ENCODE measurements around the gene LUZP2.

LUZP2 gene

GRCh38 chr11:24496736-24497725 is at the start of gene LUZP2:
TSS of gene LUZP2 (plus strand) at chr11:24497053.
- TF ChIP-seq CTCF (IDR thresholded peaks at IDR 0.05; ENCODE audit: insufficient read depth, low read length, poor library complexity, severe bottlenecking) (no peak), EZH2phosphoT487 (conservative IDR thresholded peaks at IDR 0.05; ENCODE audit: low read length) (no peak)
- Histone ChIP-seq H3K9ac (ENCODE audit: low read length) (no peak within 1 kb of the TSS), H3F3A (ENCODE audit: insufficient read depth) (no peaks in the 10 kb centered on the region), H3K36me3 (ENCODE audit: low read length) (no peaks in the 10 kb centered on the region), H3K4me2 (ENCODE audit: low read depth, low read length, poor library complexity, severe bottlenecking) (no peak within 1 kb of the TSS), H3K4me3 (ENCODE audit: insufficient read depth, low read length, poor library complexity, severe bottlenecking) (no peak within 1 kb of the TSS), H3K9me3 (ENCODE audit: insufficient read depth, low read length) (no peaks in the 10 kb centered on the region), H3K9me2 (replicated peaks; ENCODE audit: insufficient read depth, low read length) (no peaks in the 10 kb centered on the region), H3K27ac (ENCODE audit: low read depth, low read length) (no peak within 1 kb of the TSS), H3K79me2 (ENCODE audit: insufficient read depth, low read length) (no peaks in the 10 kb centered on the region), H2AFZ (ENCODE audit: low read depth, low read length, severe bottlenecking) (no peak within 1 kb of the TSS), H4K20me1 (ENCODE audit: low read depth, low read length) (no peaks in the 10 kb centered on the region), H3K27me3 (ENCODE audit: low read length) (no peaks in the 10 kb centered on the region)

- Histone ChIP-seq H3K27me3 (ENCODE audit: low read length) (no peaks in the 10 kb centered on the region), H3K9me2 (replicated peaks; ENCODE audit: insufficient read depth, low read length) (no peaks in the 10 kb centered on the region), H3F3A (ENCODE audit: insufficient read depth) (no peaks in the 10 kb centered on the region), H3K4me2 (ENCODE audit: low read depth, low read length, poor library complexity, severe bottlenecking) (no peak overlapping the region), H3K79me2 (ENCODE audit: insufficient read depth, low read length) (no peaks in the 10 kb centered on the region), H3K36me3 (ENCODE audit: low read length) (0 out of 2 replicates have a peak, but pooled peaks cover 4% of the 10 kb centered on the region), H3K27ac (ENCODE audit: low read depth, low read length) (no peak overlapping the region), H4K20me1 (ENCODE audit: low read depth, low read length) (no peaks in the 10 kb centered on the region), H2AFZ (ENCODE audit: low read depth, low read length, severe bottlenecking) (no peak overlapping the region), H3K9me3 (ENCODE audit: insufficient read depth, low read length) (no peaks in the 10 kb centered on the region), H3K4me3 (ENCODE audit: insufficient read depth, low read length, poor library complexity, severe bottlenecking) (no peak overlapping the region), H3K9ac (ENCODE audit: low read length) (no peak overlapping the region)
- TF ChIP-seq CTCF (IDR thresholded peaks at IDR 0.05; ENCODE audit: insufficient read depth, low read length, poor library complexity, severe bottlenecking) (no peak), EZH2phosphoT487 (conservative IDR thresholded peaks at IDR 0.05; ENCODE audit: low read length) (no peak)
Observed at GRCh38 chr11:24453129-24453718, 43.6 kb upstream of the LUZP2 start.

- Histone ChIP-seq H3K27ac (ENCODE audit: low read depth, low read length) (no peak overlapping the region), H3K27me3 (ENCODE audit: low read length) (no peaks in the 10 kb centered on the region), H4K20me1 (ENCODE audit: low read depth, low read length) (no peaks in the 10 kb centered on the region), H3K9ac (ENCODE audit: low read length) (no peak overlapping the region), H3K4me3 (ENCODE audit: insufficient read depth, low read length, poor library complexity, severe bottlenecking) (no peak overlapping the region), H3K79me2 (ENCODE audit: insufficient read depth, low read length) (no peaks in the 10 kb centered on the region), H3K9me3 (ENCODE audit: insufficient read depth, low read length) (no peaks in the 10 kb centered on the region), H3K4me2 (ENCODE audit: low read depth, low read length, poor library complexity, severe bottlenecking) (no peak overlapping the region), H2AFZ (ENCODE audit: low read depth, low read length, severe bottlenecking) (no peak overlapping the region), H3K36me3 (ENCODE audit: low read length) (0 out of 2 replicates have a peak, but pooled peaks cover 4% of the 10 kb centered on the region), H3F3A (ENCODE audit: insufficient read depth) (no peaks in the 10 kb centered on the region), H3K9me2 (replicated peaks; ENCODE audit: insufficient read depth, low read length) (no peaks in the 10 kb centered on the region)
- no peak for TF ChIP-seq CTCF (IDR thresholded peaks at IDR 0.05; ENCODE audit: insufficient read depth, low read length, poor library complexity, severe bottlenecking)
- TF ChIP-seq EZH2phosphoT487 (conservative IDR thresholded peaks at IDR 0.05; ENCODE audit: low read length), result no peak
Observed at GRCh38 chr11:24457985-24458384, 38.9 kb upstream of the LUZP2 start.
